ENCODE data around the gene TTC27.
"Not testable (repeated sequence)": the region's sequence is repeated elsewhere in the genome, so short reads cannot be mapped to it uniquely, and the experiment has no call there.

TTC27 gene

DNA sequence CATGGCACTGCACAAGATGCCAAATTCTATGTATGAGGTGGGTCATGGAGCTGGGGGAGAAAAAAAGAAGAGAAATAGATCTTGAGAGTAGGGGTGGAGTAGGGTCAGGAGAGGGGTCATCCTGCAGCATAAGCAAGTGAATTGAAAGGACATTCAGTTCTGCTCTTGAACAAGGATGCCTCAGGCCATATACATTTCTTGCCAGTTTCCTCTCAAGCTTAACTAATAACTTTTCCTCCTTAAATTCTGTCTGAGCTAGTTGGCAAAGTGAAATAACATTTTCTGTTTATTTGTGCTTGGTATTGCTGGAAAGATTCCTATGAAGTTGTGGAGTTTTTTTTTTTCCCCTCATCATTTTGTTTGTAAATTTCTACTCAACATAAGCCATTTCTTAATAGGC is 219.9 kb downstream of the TTC27 start:
- DNase-seq, result no peak

DNA sequence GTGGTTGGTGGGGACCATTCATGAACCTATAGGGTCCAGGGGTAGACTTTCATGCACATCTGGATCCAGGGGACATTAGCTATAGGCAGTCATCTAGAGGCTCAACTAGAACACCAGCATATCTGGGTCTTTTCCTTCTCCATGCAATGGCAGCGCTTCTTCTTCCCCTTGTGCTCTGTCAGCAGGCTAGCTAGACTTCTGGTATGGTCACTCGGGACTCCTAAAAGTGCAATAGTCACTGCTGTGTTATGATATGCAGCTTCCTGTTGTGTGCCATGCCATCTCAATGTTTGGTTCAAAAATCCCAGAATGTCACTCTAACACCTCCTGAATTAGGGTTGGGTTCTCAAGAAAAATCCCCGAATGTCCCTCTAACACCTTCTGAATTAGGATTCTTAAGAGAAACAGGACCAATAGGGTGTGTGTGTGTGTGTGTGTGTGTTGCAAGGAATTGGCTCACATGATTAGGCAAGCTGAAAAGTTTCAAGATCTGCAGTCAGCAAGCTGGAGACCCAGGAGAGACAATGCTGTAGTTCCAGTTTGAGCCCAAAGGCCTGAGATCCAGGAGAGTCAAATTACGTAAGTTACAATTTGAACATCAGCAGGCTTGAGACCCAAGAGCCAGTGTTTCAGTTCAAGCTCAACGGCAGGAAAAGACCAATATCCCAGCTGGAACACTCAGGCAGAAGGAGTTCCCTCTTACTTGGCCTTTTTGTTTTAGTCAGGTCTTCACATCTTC is 221.8 kb downstream of the TTC27 start:
- DNase-seq, result no peak

DNA sequence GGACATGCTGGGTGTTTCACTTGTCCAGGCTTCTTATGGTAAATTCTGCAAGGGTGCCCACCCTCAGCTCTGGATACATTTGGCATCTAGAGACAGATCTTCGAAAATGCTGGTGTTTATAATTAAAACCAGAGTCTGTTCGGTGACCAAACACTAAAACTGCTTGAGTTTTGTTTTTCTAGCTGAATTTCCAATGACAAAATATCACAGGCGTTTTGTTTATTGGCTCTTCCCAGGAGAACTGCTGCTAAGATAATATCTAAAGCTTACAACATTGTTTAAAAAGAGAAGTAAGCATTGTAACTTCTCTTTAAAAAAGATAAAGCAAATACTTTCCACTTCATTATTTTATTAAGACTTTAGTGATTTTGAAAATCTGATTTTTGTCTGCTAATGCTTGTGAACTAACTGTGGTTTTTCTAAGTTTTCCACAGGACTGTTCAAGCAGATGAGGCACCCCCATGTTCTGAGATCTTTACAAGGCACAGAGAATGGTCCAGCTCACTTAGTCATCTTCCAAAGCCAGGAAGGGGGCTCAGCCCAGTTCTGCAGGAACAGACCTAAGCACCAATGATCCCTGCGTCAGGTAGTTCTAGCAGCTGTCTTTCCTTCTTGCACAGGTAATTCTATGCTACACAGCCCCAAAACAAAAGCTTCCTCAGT is 224.1 kb downstream of the TTC27 start:
- no peak for DNase-seq

DNA sequence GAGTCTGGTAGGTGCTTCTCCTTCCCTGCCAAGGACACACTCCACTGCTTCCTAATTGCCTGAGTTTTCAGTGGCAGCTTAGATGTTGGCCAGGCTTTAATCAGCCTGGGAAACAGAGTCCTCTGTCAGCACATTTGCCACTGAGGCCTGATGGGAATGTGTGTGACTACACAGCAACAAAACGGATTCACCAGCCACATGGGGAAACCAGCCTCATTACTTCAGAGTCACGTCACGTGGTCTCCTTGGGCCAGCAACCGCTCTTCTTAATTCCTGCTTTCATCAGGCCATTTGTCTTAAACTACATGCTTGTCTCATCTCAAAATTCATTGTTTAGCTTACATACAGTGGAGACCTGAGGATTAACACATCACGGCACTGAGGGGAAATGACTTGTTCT is 225.0 kb downstream of the TTC27 start:
- DNase-seq, result no peak

DNA sequence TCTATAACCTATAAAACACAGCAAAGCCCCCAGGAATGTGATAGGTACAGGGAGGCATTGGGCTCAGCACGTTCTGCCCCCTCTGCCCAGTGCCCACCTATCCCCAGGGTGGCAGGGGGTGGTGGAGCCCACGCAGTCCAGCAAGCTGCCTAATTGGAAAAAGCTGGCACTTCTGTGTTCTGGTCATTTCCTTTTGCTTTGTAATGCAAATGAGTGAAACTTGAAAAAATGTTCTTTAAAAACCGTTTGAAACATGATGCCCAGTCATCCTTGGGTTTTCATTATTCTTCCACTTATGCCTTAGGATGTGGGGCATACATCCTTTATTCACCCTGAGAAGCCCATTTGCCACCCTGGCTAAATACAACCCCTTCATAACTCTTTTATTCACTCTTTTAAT is 229.0 kb downstream of the TTC27 start:
- no peak for DNase-seq

DNA sequence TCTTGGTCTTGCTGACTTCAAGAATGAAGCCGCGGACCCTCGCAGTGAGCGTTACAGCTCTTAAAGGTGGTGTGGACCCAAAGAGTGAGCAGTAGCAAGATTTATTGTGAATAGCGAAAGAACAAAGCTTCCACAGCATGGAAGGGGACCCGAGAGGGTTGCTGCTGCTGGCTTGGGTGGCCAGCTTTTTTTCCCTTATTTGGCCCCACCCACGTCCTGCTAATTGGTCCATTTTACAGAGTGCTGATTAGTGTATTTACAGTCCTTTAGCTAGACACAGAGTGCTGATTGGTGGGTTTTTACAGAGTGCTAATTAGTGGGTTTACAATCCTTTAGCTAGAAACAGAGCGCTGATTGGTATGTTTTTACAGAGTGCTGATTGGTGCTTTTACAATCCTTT is 230.9 kb downstream of the TTC27 start:
- no peak for DNase-seq

DNA sequence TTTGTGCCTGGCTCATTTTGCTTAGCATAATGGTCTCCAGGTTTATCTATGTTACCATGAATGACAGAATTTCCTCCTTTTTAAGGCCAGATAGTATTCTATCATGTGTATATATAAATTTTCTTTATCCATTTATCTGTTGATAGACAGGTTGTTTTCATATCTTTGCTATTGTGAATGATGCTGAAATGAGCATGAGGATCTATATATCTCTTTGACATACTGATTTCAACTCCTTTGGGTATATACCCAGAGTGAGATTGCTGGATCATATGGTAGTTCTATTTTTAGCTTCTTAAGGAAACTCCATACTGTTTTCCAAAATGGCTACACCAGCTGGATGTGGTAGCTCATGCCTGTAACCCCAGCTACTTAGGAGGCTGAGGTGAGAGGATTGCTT is 232.5 kb downstream of the TTC27 start:
- no peak for DNase-seq

DNA sequence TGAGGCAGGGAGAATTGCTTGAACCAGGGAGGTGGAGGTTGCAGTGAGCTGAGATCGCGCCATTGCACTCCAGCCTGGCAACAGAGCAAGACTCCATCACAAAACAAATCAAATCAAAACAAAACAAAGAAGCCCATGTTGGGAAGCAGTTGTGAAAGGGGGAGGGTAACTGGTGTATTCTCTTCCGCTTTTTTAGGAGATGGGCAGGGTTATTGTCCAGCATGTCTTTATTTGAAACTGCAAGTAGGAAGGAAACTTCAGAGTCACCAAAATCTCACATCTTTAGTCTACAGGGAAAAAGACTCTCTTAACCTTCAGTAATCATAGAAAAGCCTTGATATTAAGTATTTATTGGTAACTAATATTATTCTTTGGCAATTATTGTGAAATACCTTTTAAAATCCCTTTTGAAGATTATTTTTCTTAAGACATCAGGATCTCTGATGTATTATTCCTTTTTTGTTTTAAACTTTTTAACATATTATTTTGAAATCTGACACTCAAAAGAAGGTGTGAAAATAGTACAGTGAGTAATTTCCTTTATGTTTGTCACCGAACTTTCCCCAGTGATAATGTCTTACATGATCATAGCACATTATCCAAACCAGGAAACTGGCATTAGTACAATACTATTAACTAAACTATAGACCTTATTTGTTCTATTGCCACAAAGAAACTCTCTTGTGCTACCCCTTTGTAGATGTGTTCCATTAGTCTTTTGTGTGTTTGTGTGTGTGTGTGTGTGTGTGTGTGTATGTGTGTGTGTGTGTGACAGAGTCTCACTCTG is 234.6 kb downstream of the TTC27 start:
- no peak for DNase-seq

DNA sequence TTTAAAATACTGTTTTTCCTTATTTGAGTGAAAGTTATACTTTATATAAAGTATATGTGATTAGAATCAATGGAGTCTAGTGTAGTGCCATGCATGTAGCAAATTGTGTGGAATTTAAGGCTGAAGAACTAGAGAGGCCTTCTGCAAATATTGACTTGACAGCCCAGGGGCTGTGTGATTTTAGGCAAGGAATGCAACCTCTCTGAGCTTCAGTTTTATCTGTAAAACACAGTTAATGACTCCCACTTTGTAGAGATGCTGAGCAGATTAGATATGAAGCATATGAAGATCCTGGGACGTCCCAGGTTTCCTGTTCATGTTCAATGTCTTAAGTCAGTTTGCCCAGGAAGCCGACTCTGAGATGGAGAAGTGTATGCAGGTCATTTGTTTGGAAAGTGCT is 235.5 kb downstream of the TTC27 start:
- no peak for DNase-seq

DNA sequence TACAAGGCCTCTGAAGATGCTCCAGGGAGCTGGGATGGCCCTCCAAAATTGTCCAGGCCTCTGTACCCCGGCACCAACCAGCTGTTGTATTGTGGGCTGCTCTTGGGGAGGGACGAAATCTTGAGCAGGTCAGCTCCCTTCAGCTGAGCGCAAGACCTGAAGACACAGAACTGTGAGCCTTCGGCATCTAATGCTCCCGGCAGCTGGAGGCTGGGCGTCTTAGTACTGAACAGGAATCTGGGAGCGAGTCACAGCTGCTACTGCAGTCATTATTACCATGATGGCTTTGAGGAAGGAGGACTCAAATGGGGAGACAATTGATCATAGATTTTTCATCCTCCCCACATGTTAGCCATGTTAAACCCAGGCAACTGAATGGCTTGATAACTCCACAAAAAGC is 236.0 kb downstream of the TTC27 start:
- DNase-seq, result no peak

DNA sequence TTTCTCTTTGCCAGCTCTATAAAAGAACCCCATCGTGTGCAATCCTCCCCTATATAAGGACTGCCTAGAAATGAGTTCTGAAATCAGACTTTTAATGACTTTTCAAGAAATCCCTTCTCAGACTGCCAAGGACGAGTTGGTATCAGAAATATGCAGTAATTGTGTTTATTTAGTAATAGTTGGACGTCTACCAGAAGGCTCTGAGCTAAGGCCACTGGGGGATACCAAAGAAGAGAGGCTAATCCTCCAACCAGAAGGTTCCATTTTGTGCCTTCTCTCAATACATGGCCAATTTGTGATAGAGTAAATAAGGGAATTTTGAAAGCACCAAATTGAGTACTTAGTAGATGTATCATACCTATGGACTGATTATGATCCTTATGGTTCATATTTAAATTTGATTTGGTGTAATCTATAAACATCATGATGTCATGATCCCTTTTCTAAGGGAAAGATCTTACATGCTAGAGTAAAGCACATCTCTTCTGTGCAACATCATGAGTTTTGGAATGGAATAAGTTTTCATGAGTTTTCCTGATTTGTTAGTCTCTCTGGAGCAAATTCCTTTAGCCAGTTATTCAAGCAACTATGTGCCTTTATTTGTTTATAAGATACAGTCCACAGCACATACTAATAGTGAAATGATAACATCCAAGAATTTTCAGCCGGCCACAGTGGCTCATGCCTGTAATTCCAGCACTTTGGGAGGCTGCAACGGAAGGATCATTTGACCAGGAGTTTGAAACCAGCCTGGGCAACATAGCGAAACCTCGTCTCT is 236.7 kb downstream of the TTC27 start:
- no peak for DNase-seq

DNA sequence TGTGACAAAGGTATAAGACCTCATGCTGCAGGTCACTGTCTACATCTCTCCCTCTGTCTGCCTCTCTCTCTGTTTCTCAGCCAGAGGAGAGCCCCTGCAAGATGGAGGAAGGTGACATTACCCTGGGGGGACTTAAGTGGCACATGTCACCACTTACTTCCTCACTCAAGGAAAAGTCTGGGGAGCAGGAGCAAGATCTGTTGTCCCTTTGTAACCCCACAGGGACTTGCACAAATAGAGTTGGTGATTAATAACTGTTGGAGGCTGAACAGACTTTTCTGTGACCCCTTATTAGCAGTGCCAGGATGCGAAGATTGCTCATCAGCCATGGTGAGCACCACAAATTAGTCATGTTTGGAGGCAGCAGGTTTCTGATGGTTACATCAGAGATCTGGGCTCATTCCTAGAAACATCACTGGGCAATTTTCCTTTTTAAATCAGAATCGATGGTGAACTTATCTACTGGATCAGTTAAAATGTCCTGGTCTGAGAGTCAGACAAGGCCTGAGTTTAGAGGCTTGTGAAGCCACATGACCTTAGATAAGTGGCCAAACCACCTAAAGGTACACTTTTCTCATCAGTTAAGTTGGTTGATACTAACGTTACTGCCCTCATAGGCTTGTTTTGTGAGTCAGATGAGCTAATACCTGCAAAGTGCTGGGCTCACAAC is 237.7 kb downstream of the TTC27 start:
- no peak for DNase-seq

DNA sequence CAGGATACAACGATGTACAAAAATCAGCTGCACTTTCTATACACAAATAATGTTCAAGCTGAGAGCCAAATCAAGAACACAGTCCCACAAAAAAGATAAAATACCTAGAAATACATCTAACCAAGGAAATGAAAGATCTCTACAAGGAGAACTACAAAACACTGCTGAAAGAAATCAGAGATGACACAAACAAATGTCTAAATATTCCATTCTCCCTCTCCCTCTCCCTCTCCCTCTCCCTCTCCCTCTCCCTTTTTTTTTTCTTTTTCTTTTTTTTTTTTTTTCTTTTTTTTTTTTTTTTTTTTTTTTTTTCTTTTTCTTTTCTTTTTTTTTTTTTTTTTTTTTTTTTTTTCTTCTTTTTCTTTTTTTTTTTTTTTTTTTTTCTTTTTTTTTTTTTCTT is 238.6 kb downstream of the TTC27 start:
- DNase-seq, result not testable (repeated sequence)

Measured in anterior cingulate cortex (tissue), 58 donors.